HG02870 (cell line): ENCODE data around the gene LIG1.
"Not testable (repeated sequence)": the region's sequence is repeated elsewhere in the genome, so short reads cannot be mapped to it uniquely, and the experiment has no call there.

Source experiments
- ATAC-seq: cut with Tn5 transposase; IDR thresholded peaks from one replicate; pipeline ENCODE4 v1.9.1; 2021; ENCODE audit warnings: mild to moderate bottlenecking, moderate library complexity; ENCODE audit not compliant: unreplicated experiment

The LIG1 gene

GRCh38 chr19:48085904-48086864, 84.0 kb downstream of the LIG1 start:
- ATAC-seq, result no peak

DNA sequence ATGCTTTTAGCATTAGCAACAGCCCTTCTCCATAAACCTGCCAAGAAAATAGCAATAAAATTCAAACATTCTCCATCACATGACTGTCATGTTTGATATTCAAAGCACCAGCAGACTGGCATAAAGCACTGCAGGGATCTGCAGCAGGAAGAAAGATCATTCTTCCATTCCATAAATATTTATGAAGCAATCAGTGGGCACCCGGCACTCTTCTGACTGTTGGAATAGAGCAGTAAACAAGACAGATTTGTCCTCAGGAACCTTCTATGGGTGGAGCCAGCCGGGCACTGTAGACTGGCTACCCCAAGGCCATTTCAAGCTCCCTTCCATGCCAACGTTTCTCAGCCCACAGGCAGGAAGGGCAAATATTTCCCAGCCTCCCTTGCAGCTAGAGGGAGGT, 85.1 kb downstream of the LIG1 start:
- ATAC-seq, result no peak

GRCh38 chr19:48081106-48081505, 89.0 kb downstream of the LIG1 start:
- ATAC-seq, result no peak

DNA sequence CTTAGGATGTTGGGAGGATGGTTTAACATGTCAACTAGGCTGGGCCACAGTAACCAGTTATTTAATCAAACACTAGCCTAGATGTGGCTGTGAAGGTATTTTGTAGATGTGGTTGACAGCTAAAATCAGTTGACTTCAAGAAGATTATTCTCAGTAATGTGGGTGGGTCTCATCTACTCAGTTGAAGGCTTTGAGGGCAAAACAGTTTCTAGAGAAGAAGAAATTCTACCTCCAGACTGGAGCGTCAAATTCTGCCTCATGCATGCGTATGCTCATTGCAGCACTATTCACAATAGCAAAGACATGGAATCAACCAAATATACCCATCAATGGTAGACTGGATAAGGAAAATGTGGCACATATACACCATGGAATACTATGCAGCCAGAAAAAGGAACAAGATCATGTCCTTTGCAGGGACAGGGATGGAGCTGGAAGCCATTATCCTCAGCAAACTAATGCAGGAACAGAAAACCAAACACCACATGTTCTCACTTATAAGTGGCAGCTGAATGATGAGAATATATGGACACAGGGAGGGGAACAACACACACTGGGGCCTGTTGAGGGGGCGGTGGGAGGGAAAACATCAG, 99.9 kb downstream of the LIG1 start:
- not testable (repeated sequence) for ATAC-seq

- ATAC-seq, result no peak
Observed at GRCh38 chr19:48069435-48069834, 100.7 kb downstream of the LIG1 start.
